ENCODE measurements around the gene CCL16. TPM values are rescaled to one million over a fixed set of nuclear protein-coding genes. Genes with fewer than 3 reads are reported as not detected.
A peak's percentile ranks its signal among the peaks of the same experiment; 100 is the strongest.

CCL16 gene
- total RNA-seq, 3 donors from 2014 or later, result 0.48 TPM; not detected in 2

DNA sequence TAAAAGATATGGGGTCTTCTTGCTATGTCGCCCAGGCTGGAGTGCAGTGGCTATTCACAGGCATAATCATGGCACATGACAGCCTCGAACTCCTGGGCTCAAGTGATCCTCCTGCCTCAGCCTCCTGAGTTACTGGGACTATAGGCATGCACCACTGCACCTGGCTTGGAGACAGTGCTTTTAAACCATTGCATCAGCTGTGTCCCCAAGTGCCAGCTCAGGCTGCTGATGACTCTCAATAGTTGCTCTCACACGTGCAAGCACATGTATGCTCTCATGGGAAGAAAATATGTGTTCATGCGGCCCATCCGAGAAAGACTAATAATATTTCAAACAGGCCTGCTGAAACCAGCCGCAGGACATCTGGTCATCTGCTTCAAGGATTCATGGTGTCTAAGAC, 8.8 kb downstream of the CCL16 start:
- Histone ChIP-seq H3K36me3 (no peaks in the 10 kb centered on the region), H3K4me1 (no peaks in the 10 kb centered on the region), H3K4me3 (no peak overlapping the region), H3K27ac (peak overlapping the region in 1 of 2 donors; percentile 21), H3K9me3 (no peaks in the 10 kb centered on the region), H3K27me3 (no peaks in the 10 kb centered on the region)
- TF ChIP-seq POLR2AphosphoS5 (IDR thresholded peaks at IDR 0.05), result no peak
- no peak for TF ChIP-seq POLR2A (IDR thresholded peaks at IDR 0.05)
- TF ChIP-seq CTCF (IDR thresholded peaks at IDR 0.05), result no peak
- DNase-seq (ENCODE audit: low spot score in 2 of 2), result no peak
- intact Hi-C loops (cut with DNase I; ENCODE audit: low total_unique reads), result loop anchor here (2.0 kb wide), 1 partner anchor 504 kb away; no protein-coding TSS in a partner anchor

DNA sequence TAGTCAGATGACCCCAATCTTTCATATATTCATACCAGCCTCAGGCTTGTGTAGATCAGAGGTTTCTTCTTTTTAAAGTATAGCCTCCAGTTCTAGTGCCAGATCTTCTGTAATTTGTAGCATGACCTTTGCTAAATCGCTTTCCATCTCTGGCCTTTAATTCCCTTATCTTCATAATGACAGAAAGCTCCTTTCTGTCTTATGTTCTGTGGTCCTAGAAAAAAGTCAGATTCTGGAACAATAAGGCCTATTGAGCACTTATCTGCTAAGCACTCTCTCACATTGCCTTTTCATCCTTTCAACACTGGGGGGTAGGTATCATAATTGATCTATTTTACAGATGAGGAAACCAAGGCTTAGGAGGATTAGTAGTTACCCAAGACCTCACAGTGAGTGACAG, 9.2 kb downstream of the CCL16 start:
- DNase-seq (ENCODE audit: low spot score in 2 of 2), result no peak
- H3K4me1 ChIP-seq, result no peaks in the 10 kb centered on the region
- no peaks in the 10 kb centered on the region for H3K36me3 ChIP-seq
- intact Hi-C loops (cut with DNase I; ENCODE audit: low total_unique reads), result loop anchor here (2.0 kb wide), 1 partner anchor 505 kb away; no protein-coding TSS in a partner anchor
- H3K27ac ChIP-seq, result no peak overlapping the region
- TF ChIP-seq CTCF (IDR thresholded peaks at IDR 0.05) (no peak), POLR2A (IDR thresholded peaks at IDR 0.05) (no peak), POLR2AphosphoS5 (IDR thresholded peaks at IDR 0.05) (no peak)
- H3K9me3 ChIP-seq, result no peaks in the 10 kb centered on the region
- H3K27me3 ChIP-seq, result no peaks in the 10 kb centered on the region
- H3K4me3 ChIP-seq, result no peak overlapping the region

DNA sequence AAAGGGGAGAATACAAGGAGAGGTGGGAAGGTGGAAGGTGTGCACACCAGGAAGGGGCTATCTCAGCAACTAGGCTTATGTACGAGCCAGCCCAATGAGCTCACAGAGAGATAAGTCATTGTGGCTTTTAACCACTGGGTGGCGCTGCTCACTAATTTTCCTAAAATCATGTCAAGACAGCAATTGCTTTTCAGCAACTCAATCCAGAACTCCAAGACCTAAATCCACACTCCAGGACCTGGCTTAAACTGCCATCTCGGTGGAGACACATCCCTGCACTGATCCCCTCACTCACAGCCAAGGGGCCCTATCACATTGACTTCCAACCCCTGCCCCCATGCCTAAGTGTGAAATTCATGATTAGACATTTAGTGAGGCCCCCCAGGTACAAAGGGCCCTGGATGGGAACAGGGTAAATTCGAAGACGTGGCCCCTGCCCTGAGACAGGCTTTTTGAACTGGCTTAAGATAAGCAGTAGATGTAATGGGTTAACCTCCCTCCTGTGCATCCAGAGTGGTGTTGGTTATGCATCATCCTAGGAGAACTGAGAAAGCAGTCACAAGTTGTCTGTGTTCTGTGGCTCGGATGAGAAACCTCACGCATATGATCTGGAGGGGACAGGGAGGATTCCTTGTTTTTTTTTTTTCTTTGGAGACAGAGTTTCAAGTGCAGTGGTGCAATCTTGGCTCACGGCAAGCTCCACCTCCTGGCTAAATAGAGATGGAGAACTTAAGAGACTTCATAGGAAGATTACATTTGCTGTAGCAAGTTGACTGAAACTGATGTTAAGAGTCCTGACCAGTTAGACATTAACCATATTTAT, 11.5 kb downstream of the CCL16 start:
- H3K27me3 ChIP-seq, result no peaks in the 10 kb centered on the region
- intact Hi-C loops (cut with DNase I; ENCODE audit: low total_unique reads), result no loop called here

DNA sequence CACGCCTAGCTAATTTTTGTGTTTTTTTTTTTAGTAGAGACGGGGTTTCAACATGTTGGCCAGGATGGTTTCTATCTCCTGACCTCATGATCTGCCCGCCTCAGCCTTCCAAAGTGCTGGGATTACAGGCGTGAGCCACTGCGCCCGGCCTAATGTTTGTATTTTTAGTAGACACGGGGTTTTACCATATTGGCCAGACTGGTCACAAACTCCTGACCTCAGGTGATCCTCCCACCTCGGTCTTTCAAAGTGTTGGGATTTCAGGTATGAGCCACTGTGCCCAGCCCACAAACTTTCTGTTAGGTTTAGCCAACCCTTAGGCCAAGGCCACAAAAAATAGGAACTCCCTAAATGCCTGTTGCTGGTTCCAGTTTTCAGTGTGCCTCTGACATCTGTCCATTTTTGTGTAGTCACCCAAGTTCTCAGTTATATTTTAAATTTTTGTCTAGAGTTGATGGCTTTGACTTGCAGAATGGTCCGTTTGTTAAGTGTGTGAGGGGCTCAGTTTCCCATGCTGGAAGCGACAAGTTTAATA, 12.7 kb downstream of the CCL16 start:
- no peak for DNase-seq (ENCODE audit: low spot score in 2 of 2)
- no peak overlapping the region for H3K27ac ChIP-seq
- H3K4me3 ChIP-seq, result no peak overlapping the region
- no peaks in the 10 kb centered on the region for H3K4me1 ChIP-seq
- intact Hi-C loops (cut with DNase I; ENCODE audit: low total_unique reads), result no loop called here
- H3K9me3 ChIP-seq, result no peaks in the 10 kb centered on the region
- H3K36me3 ChIP-seq, result no peaks in the 10 kb centered on the region
- no peak for TF ChIP-seq CTCF (IDR thresholded peaks at IDR 0.05)
- no peak for TF ChIP-seq POLR2A (IDR thresholded peaks at IDR 0.05)
- TF ChIP-seq POLR2AphosphoS5 (IDR thresholded peaks at IDR 0.05), result no peak
- H3K27me3 ChIP-seq, result no peaks in the 10 kb centered on the region

More for the DNA sequence above, 11.5 kb downstream of the CCL16 start:
- TF ChIP-seq CTCF (IDR thresholded peaks at IDR 0.05) (peak; percentile 43 to 79 (median 77)), POLR2AphosphoS5 (IDR thresholded peaks at IDR 0.05) (no peak), POLR2A (IDR thresholded peaks at IDR 0.05) (no peak)
- no peaks in the 10 kb centered on the region for H3K4me1 ChIP-seq
- H3K9me3 ChIP-seq, result no peaks in the 10 kb centered on the region
- peak; percentile 66 to 74 for DNase-seq (ENCODE audit: low spot score in 2 of 2)
- no peak overlapping the region for H3K4me3 ChIP-seq
- no peak overlapping the region for H3K27ac ChIP-seq
- no peaks in the 10 kb centered on the region for H3K36me3 ChIP-seq

GRCh38 chr17:35965272-35965671, 16.0 kb downstream of the CCL16 start:
- no peaks in the 10 kb centered on the region for H3K27me3 ChIP-seq
- DNase-seq (ENCODE audit: low spot score in 2 of 2), result no peak
- intact Hi-C loops (cut with DNase I; ENCODE audit: low total_unique reads), result no loop called here

More at GRCh38 chr17:35965272-35965671, 16.0 kb downstream of the CCL16 start:
- no peak overlapping the region for H3K4me3 ChIP-seq
- H3K4me1 ChIP-seq, result no peaks in the 10 kb centered on the region
- H3K36me3 ChIP-seq, result no peaks in the 10 kb centered on the region
- H3K9me3 ChIP-seq, result no peaks in the 10 kb centered on the region
- H3K27ac ChIP-seq, result no peak overlapping the region
- TF ChIP-seq CTCF (IDR thresholded peaks at IDR 0.05) (no peak), POLR2A (IDR thresholded peaks at IDR 0.05) (no peak), POLR2AphosphoS5 (IDR thresholded peaks at IDR 0.05) (no peak)
